ENCODE data around the gene MYO16. TPM values are rescaled to one million over a fixed set of nuclear protein-coding genes. Genes with fewer than 3 reads are reported as not detected.

MYO16 gene
- total RNA-seq, 1 experiment from 2014 or later, result 0.49 TPM

DNA sequence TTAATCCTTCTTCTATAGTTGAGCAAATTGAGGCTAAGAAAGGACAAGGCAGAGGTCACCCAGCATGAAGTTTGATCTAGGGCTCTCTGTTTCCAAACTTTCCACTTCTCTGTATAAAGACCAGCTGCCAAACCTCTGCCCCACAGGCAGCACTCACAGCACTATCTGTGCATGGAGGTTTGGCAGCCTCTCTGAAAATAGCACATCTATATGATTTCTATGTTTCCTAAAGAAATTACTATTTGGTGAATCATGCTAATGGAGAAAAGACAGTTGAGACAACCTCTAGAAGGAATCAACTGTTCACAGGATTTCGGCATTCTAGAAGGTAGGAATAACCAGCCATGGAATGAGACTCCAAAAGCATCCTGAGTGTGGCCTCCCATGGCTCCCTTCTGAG lies 602.5 kb downstream of the MYO16 start:
- no peaks in the 10 kb centered on the region for H3K27me3 ChIP-seq (replicated peaks; ENCODE audit: insufficient read depth, low read depth, low read length, poor library complexity)
- no peaks in the 10 kb centered on the region for H3K9me3 ChIP-seq (ENCODE audit: low read depth, low read length, poor library complexity, severe bottlenecking)
- H3K4me3 ChIP-seq (ENCODE audit: low read depth, low read length, poor library complexity, severe bottlenecking), result no peak overlapping the region
- no TSS peak for BruUV-seq (replicated peaks)
- no peaks in the 10 kb centered on the region for H3K4me1 ChIP-seq (ENCODE audit: insufficient read depth, low read length, poor library complexity, severe bottlenecking)
- H3K36me3 ChIP-seq (ENCODE audit: insufficient read depth, low read length, poor library complexity, severe bottlenecking), result no peaks in the 10 kb centered on the region
- CTCF ChIA-PET, result no interaction called here
- POLR2A ChIA-PET (ENCODE audit: low non-redundant PET), result no interaction called here
- TF ChIP-seq EZH2 (IDR thresholded peaks at IDR 0.05; ENCODE audit: borderline replicate concordance, low read depth, low read length, poor library complexity, severe bottlenecking), result no peak
- TF ChIP-seq, protein P1, sequence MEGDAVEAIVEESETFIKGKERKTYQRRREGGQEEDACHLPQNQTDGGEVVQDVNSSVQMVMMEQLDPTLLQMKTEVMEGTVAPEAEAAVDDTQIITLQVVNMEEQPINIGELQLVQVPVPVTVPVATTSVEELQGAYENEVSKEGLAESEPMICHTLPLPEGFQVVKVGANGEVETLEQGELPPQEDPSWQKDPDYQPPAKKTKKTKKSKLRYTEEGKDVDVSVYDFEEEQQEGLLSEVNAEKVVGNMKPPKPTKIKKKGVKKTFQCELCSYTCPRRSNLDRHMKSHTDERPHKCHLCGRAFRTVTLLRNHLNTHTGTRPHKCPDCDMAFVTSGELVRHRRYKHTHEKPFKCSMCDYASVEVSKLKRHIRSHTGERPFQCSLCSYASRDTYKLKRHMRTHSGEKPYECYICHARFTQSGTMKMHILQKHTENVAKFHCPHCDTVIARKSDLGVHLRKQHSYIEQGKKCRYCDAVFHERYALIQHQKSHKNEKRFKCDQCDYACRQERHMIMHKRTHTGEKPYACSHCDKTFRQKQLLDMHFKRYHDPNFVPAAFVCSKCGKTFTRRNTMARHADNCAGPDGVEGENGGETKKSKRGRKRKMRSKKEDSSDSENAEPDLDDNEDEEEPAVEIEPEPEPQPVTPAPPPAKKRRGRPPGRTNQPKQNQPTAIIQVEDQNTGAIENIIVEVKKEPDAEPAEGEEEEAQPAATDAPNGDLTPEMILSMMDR (conservative IDR thresholded peaks at IDR 0.05; ENCODE audit: low read depth, low read length), result no peak
- no peak overlapping the region for H3K27ac ChIP-seq (ENCODE audit: low read depth, low read length, poor library complexity, severe bottlenecking)
- DNase-seq (ENCODE audit: low spot score), result no peak
- intact Hi-C loops (cut with micrococcal nuclease; ENCODE audit: unreplicated experiment), result no loop called here

DNA sequence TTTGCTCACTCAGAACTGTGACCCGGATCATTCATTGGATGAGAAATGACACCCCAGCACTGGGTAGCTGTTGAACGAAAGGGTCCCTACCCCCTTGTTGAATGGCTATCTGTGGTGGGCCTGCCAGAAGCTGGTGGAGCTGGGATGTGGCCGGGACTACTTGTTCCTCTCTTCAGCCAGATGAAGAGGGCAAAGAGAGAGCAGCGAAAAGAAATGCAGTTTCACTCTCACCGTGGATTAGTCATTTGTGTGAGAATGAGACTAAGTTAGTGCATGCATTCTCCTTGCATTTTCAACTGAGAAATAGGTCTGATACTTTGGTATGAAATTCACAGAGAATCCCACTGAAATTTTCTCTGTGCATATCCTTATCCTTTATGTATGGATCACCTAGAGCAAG lies 603.9 kb downstream of the MYO16 start:
- Histone ChIP-seq H3K36me3 (ENCODE audit: insufficient read depth, low read length, poor library complexity, severe bottlenecking) (no peaks in the 10 kb centered on the region), H3K4me1 (ENCODE audit: insufficient read depth, low read length, poor library complexity, severe bottlenecking) (no peaks in the 10 kb centered on the region), H3K4me3 (ENCODE audit: low read depth, low read length, poor library complexity, severe bottlenecking) (no peak overlapping the region), H3K27me3 (replicated peaks; ENCODE audit: insufficient read depth, low read depth, low read length, poor library complexity) (no peaks in the 10 kb centered on the region), H3K27ac (ENCODE audit: low read depth, low read length, poor library complexity, severe bottlenecking) (no peak overlapping the region), H3K9me3 (ENCODE audit: low read depth, low read length, poor library complexity, severe bottlenecking) (no peaks in the 10 kb centered on the region)
- intact Hi-C loops (cut with micrococcal nuclease; ENCODE audit: unreplicated experiment), result no loop called here
- TF ChIP-seq, protein P1 (conservative IDR thresholded peaks at IDR 0.05; ENCODE audit: low read depth, low read length), result no peak
- TF ChIP-seq EZH2 (IDR thresholded peaks at IDR 0.05; ENCODE audit: borderline replicate concordance, low read depth, low read length, poor library complexity, severe bottlenecking), result no peak
- no TSS peak for BruUV-seq (replicated peaks)
- ChIA-PET POLR2A (ENCODE audit: low non-redundant PET) (no interaction called here), CTCF (no interaction called here)
- DNase-seq (ENCODE audit: low spot score), result no peak

DNA sequence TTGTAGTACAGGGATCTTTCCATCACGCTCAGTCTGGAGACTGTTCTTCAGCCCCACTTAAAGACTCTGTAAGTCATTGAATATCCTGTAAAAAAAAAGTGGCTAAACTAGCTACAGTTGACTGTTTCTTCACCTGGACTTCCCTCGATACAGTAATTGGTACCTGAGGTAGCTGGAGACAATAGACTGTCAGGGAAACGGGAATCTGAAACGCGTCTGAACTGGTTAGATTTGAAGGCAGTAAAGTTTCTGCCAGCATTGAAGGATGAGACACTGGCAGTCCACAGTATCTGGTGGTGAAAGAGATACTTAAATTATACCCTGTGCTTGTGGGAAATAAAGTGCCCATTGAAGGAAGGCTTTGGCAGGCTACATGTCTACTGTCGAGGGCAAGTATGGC lies 606.5 kb downstream of the MYO16 start:
- intact Hi-C loops (cut with micrococcal nuclease; ENCODE audit: unreplicated experiment), result no loop called here
- TF ChIP-seq, protein P1 (conservative IDR thresholded peaks at IDR 0.05; ENCODE audit: low read depth, low read length), result no peak
- no peak for TF ChIP-seq EZH2 (IDR thresholded peaks at IDR 0.05; ENCODE audit: borderline replicate concordance, low read depth, low read length, poor library complexity, severe bottlenecking)
- H3K36me3 ChIP-seq (ENCODE audit: insufficient read depth, low read length, poor library complexity, severe bottlenecking), result no peaks in the 10 kb centered on the region
- H3K4me3 ChIP-seq (ENCODE audit: low read depth, low read length, poor library complexity, severe bottlenecking), result no peak overlapping the region
- H3K9me3 ChIP-seq (ENCODE audit: low read depth, low read length, poor library complexity, severe bottlenecking), result no peaks in the 10 kb centered on the region
- no peaks in the 10 kb centered on the region for H3K27me3 ChIP-seq (replicated peaks; ENCODE audit: insufficient read depth, low read depth, low read length, poor library complexity)
- H3K4me1 ChIP-seq (ENCODE audit: insufficient read depth, low read length, poor library complexity, severe bottlenecking), result no peaks in the 10 kb centered on the region
- no peak for DNase-seq (ENCODE audit: low spot score)
- ChIA-PET POLR2A (ENCODE audit: low non-redundant PET) (no interaction called here), CTCF (no interaction called here)
- no peak overlapping the region for H3K27ac ChIP-seq (ENCODE audit: low read depth, low read length, poor library complexity, severe bottlenecking)
- no TSS peak for BruUV-seq (replicated peaks)
